ENCODE results near the gene CYB5B. TPM values are rescaled to one million over a fixed set of nuclear protein-coding genes. Genes with fewer than 3 reads are reported as not detected.
A peak's percentile ranks its signal among the peaks of the same experiment; 100 is the strongest.

CYB5B gene
- total RNA-seq, 1 experiment from 2014 or later = 355 TPM

DNA sequence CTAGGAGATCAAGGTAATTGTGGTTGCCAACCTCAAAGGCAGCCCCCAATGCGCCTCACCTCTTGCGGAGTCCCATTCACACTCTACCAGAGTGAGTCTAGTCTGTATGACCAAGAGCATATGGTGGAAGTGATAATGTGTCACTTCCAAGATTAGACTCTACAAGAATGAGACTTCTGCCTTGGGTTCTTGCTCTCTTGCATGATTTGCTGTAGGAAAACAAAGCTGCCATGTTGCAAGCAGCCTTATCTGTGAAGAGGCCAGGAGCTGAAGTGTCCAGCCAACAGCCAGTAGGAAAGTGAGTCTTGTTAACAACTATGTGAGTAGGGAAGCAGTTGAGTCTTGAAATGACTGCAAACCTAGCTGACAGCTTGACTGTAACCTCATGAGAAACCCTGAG lies 42.0 kb upstream of the CYB5B start:
- intact Hi-C loops (cut with micrococcal nuclease; ENCODE audit: unreplicated experiment) = no loop called here
- Mint-ChIP-seq H3K4me3 (ENCODE audit: unreplicated experiment) (no peak overlapping the region), H3K9me3 (ENCODE audit: unreplicated experiment) (no peaks in the 10 kb centered on the region), H3K27ac (ENCODE audit: unreplicated experiment) (no peak overlapping the region), H3K4me1 (ENCODE audit: low read depth, unreplicated experiment) (peaks cover 19% of the 10 kb centered on the region), H3K36me3 (ENCODE audit: insufficient read depth, unreplicated experiment) (peaks cover 82% of the 10 kb centered on the region), H3K27me3 (ENCODE audit: insufficient read depth, unreplicated experiment) (no peaks in the 10 kb centered on the region)
- Histone ChIP-seq H3K4me1 (peaks cover 8% of the 10 kb centered on the region), H3K9me3 (no peaks in the 10 kb centered on the region), H3K36me3 (ENCODE audit: control insufficient read depth, insufficient read depth, low read length) (peaks cover 5% of the 10 kb centered on the region; the same call in 1 of the 2 replicates), H3K4me3 (ENCODE audit: low read depth, low read length) (no peak overlapping the region), H3K27me3 (replicated peaks; ENCODE audit: control insufficient read depth, insufficient read depth, low read length) (no peaks in the 10 kb centered on the region)
- BruUV-seq (replicated peaks) = no TSS peak
- CTCF ChIA-PET = no interaction called here
- TF ChIP-seq, protein P1, sequence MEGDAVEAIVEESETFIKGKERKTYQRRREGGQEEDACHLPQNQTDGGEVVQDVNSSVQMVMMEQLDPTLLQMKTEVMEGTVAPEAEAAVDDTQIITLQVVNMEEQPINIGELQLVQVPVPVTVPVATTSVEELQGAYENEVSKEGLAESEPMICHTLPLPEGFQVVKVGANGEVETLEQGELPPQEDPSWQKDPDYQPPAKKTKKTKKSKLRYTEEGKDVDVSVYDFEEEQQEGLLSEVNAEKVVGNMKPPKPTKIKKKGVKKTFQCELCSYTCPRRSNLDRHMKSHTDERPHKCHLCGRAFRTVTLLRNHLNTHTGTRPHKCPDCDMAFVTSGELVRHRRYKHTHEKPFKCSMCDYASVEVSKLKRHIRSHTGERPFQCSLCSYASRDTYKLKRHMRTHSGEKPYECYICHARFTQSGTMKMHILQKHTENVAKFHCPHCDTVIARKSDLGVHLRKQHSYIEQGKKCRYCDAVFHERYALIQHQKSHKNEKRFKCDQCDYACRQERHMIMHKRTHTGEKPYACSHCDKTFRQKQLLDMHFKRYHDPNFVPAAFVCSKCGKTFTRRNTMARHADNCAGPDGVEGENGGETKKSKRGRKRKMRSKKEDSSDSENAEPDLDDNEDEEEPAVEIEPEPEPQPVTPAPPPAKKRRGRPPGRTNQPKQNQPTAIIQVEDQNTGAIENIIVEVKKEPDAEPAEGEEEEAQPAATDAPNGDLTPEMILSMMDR (IDR thresholded peaks at IDR 0.05; ENCODE audit: insufficient read depth in 1 of 2, low read depth in 1 of 2, low read length in 1 of 2, severe bottlenecking in 1 of 2, unreplicated experiment in 1 of 2) = no peak
- no peak for DNase-seq
- POLR2A ChIA-PET = no interaction called here

DNA sequence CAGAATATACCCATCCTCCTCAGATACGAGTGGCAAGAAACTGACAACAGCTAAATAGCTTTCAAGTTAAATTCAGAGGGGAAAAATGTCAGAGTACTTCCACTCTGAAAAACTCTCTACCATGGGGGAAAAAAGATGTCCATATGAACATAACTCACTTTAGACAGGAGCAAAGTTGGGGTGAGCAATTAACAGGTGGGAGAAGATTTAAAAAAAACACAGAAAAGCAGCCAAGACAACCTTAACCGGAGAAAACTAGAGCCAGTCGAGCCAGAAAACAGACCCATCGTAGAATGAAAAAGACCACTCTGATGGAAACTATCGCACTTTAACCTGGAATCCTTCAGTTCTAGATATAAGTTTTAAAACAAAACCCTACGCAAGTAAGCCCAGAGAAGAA lies 39.4 kb upstream of the CYB5B start:
- Histone ChIP-seq H3K27me3 (replicated peaks; ENCODE audit: control insufficient read depth, insufficient read depth, low read length) (no peaks in the 10 kb centered on the region), H3K36me3 (ENCODE audit: control insufficient read depth, insufficient read depth, low read length) (peaks cover 4% of the 10 kb centered on the region; the same call in 1 of the 2 replicates), H3K4me1 (peaks cover 8% of the 10 kb centered on the region), H3K4me3 (ENCODE audit: low read depth, low read length) (peak overlapping the region; percentile 93), H3K9me3 (no peaks in the 10 kb centered on the region)
- DNase-seq = no peak
- Mint-ChIP-seq H3K4me1 (ENCODE audit: low read depth, unreplicated experiment) (peaks cover 26% of the 10 kb centered on the region), H3K27me3 (ENCODE audit: insufficient read depth, unreplicated experiment) (no peaks in the 10 kb centered on the region), H3K27ac (ENCODE audit: unreplicated experiment) (peak overlapping the region; percentile 94), H3K4me3 (ENCODE audit: unreplicated experiment) (peak overlapping the region; percentile 89), H3K36me3 (ENCODE audit: insufficient read depth, unreplicated experiment) (peaks cover 60% of the 10 kb centered on the region), H3K9me3 (ENCODE audit: unreplicated experiment) (no peaks in the 10 kb centered on the region)
- TF ChIP-seq, protein P1 (IDR thresholded peaks at IDR 0.05; ENCODE audit: insufficient read depth in 1 of 2, low read depth in 1 of 2, low read length in 1 of 2, severe bottlenecking in 1 of 2, unreplicated experiment in 1 of 2) = no peak
- POLR2A ChIA-PET = interaction anchor here (1.0 kb wide), 1 partner anchor 11 kb away, joined by 4 read pairs; no protein-coding TSS in a partner anchor
- intact Hi-C loops (cut with micrococcal nuclease; ENCODE audit: unreplicated experiment) = loop anchor here (5.0 kb wide), 1 partner anchor 48 kb away; the partner anchor contains the start of genes COG8 and NIP7
- BruUV-seq (replicated peaks) = TSS peak; percentile 47
- CTCF ChIA-PET = interaction anchor here (2.6 kb wide), 1 partner anchor 12 kb away, joined by 6 read pairs; no protein-coding TSS in a partner anchor

DNA sequence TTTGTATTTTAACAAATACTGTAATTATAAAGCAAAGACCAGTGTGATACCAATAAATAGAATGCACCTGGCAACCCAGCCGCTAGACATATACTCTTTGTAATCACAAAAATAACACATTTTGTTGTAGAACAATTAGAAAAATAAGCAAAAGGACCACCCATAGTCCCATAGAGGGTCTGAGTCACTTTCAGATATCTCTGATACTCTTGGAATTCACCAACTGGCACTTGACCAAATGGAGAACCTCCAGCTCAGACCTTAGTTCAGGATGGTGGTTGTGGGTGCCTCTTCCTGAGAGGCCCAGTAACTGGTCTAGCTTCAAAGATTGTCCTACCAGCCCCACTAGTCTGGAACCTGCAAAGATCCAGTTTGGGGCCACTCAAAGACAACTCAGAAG lies 37.8 kb upstream of the CYB5B start:
- peaks cover 8% of the 10 kb centered on the region for H3K4me1 ChIP-seq
- no peak for DNase-seq
- no TSS peak for BruUV-seq (replicated peaks)
- no peaks in the 10 kb centered on the region for H3K27me3 ChIP-seq (replicated peaks; ENCODE audit: control insufficient read depth, insufficient read depth, low read length)
- Mint-ChIP-seq H3K4me3 (ENCODE audit: unreplicated experiment) (peak overlapping the region; percentile 89), H3K36me3 (ENCODE audit: insufficient read depth, unreplicated experiment) (peaks cover 45% of the 10 kb centered on the region), H3K4me1 (ENCODE audit: low read depth, unreplicated experiment) (peaks cover 26% of the 10 kb centered on the region), H3K9me3 (ENCODE audit: unreplicated experiment) (no peaks in the 10 kb centered on the region), H3K27me3 (ENCODE audit: insufficient read depth, unreplicated experiment) (no peaks in the 10 kb centered on the region), H3K27ac (ENCODE audit: unreplicated experiment) (no peak overlapping the region)
- TF ChIP-seq, protein P1 (IDR thresholded peaks at IDR 0.05; ENCODE audit: insufficient read depth in 1 of 2, low read depth in 1 of 2, low read length in 1 of 2, severe bottlenecking in 1 of 2, unreplicated experiment in 1 of 2) = no peak
- no peak overlapping the region for H3K4me3 ChIP-seq (ENCODE audit: low read depth, low read length)
- POLR2A ChIA-PET = interaction anchor here (0.6 kb wide), 1 partner anchor 62 kb away, joined by 3 read pairs; no protein-coding TSS in a partner anchor
- intact Hi-C loops (cut with micrococcal nuclease; ENCODE audit: unreplicated experiment) = loop anchor here (5.0 kb wide), 1 partner anchor 49 kb away; the partner anchor contains the start of genes COG8 and NIP7
- peaks cover 2% of the 10 kb centered on the region; the same call in 1 of the 2 replicates for H3K36me3 ChIP-seq (ENCODE audit: control insufficient read depth, insufficient read depth, low read length)
- CTCF ChIA-PET = interaction anchor here (0.6 kb wide), 1 partner anchor 40 kb away, joined by 4 read pairs; no protein-coding TSS in a partner anchor
- H3K9me3 ChIP-seq = no peaks in the 10 kb centered on the region
